Adrenal gland (tissue), 5 donors: Measurements from ENCODE around the gene SLC2A6.

Experiments
- POLR2A ChIP-seq, 2 donors: fragments of 450-650 bp; IDR thresholded peaks; one replicate each; pipeline ENCODE4 v1.6.1; 2017; ENCODE audit warnings: antibody characterized with exemption in 2 of 2, mild to moderate bottlenecking in 2 of 2, moderate library complexity in 1 of 2
- TF ChIP-seq, protein P1 (sequence below), 6 experiments: fragments of 450-650 bp in 4 of 6; fragments of 200-600 bp in 2 of 6; sonication (generic) in 1 of 6; IDR thresholded peaks; 1 replicate in 5 of 6; 2 replicates in 1 of 6; pipeline versions ENCODE4 v1.5.1 to v1.8.0; 2016 to 2021; ENCODE audit warnings: antibody characterized with exemption in 6 of 6, mild to moderate bottlenecking in 2 of 6, moderate library complexity in 1 of 6
- donor health status: DM: no; HTN: no; CAD: no.

DNA sequence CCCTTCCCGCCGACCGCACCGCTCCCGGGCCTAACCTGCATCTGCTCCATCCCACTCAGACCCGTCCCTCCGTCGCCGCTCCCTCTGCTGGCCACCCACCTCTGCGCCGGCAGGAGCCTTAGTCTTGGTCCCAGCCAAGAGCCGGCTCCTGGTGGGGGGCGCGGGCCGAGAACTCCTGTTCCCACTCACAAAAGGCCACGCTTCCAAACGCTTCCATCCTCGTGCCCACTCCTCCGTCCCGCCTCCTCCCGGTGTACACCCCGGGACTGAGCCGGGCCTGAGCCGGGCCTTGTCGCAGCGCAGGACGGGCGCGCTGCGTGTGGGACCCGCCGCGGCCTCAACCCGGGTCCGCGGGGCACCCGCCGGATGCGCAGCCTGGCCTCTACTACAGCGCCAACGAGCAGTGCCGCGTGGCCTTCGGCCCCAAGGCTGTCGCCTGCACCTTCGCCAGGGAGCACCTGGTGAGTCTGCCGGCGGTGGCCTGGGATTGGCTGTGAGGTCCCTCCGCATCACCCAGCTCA, 49.2 kb downstream of the SLC2A6 start:
- TF ChIP-seq, protein P1, sequence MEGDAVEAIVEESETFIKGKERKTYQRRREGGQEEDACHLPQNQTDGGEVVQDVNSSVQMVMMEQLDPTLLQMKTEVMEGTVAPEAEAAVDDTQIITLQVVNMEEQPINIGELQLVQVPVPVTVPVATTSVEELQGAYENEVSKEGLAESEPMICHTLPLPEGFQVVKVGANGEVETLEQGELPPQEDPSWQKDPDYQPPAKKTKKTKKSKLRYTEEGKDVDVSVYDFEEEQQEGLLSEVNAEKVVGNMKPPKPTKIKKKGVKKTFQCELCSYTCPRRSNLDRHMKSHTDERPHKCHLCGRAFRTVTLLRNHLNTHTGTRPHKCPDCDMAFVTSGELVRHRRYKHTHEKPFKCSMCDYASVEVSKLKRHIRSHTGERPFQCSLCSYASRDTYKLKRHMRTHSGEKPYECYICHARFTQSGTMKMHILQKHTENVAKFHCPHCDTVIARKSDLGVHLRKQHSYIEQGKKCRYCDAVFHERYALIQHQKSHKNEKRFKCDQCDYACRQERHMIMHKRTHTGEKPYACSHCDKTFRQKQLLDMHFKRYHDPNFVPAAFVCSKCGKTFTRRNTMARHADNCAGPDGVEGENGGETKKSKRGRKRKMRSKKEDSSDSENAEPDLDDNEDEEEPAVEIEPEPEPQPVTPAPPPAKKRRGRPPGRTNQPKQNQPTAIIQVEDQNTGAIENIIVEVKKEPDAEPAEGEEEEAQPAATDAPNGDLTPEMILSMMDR (IDR thresholded peaks at IDR 0.05), result peak in 5 of 6 experiments; percentile 18 to 46 (median 26)
- no peak for TF ChIP-seq POLR2A (IDR thresholded peaks at IDR 0.05)
